Breast epithelium (tissue), 4 donors: ENCODE data around the gene CSH1. TPM values are rescaled to one million over a fixed set of nuclear protein-coding genes. Genes with fewer than 3 reads are reported as not detected.
A peak's percentile ranks its signal among the peaks of the same experiment; 100 is the strongest.
"Not testable (repeated sequence)": the region's sequence is repeated elsewhere in the genome, so short reads cannot be mapped to it uniquely, and the experiment has no call there.

Experiments used
- DNase-seq, 2 donors: peaks; one replicate each; pipeline ENCODE4 v3.0.0-alpha.2; 2019; ENCODE audit warnings: low spot score in 2 of 2
- H3K27ac ChIP-seq, 2 donors: fragments of 200-600 bp; sonication (generic) in 1 of 2; one replicate each; pipeline ENCODE4 v1.5.1; 2016 to 2019; ENCODE audit warnings: mild to moderate bottlenecking in 1 of 2
- H3K27me3 ChIP-seq, 2 donors: fragments of 200-600 bp; sonication (generic) in 1 of 2; one replicate each; pipeline versions ENCODE4 v1.5.1 to v1.6.0; 2017 to 2019; ENCODE audit warnings: control low read depth in 1 of 2, mild to moderate bottlenecking in 1 of 2
- H3K36me3 ChIP-seq: fragments of 200-600 bp; one replicate; pipeline ENCODE4 v1.5.1; 2019
- H3K4me1 ChIP-seq, 2 donors: fragments of 200-600 bp; sonication (generic); one replicate each; pipeline ENCODE4 v1.5.1; 2016 to 2019; ENCODE audit warnings: control low read depth in 1 of 2
- H3K4me3 ChIP-seq, 3 donors: fragments of 200-600 bp; sonication (generic); 1 replicate in 2 of 3; 2 replicates in 1 of 3; pipeline ENCODE4 v1.5.1; 2016 to 2019; ENCODE audit warnings: mild to moderate bottlenecking in 3 of 3, moderate library complexity in 2 of 3
- H3K9me3 ChIP-seq, 2 donors: fragments of 200-600 bp; sonication (generic) in 1 of 2; one replicate each; pipeline ENCODE4 v1.5.1; 2016 to 2019; ENCODE audit warnings: control low read depth in 1 of 2
- CTCF ChIP-seq, 3 donors: fragments of 450-650 bp; IDR thresholded peaks; one replicate each; pipeline ENCODE4 v1.5.1; 2016 to 2017; ENCODE audit warnings: antibody characterized with exemption in 3 of 3, mild to moderate bottlenecking in 3 of 3, moderate library complexity in 3 of 3
- intact Hi-C: fragments of 100-400 bp; cut with DNase I; formaldehyde crosslinking; loops from one replicate; pipeline ENCODE4 v1.15.1; 2023; ENCODE audit warnings: low total_unique reads
- total RNA-seq, 3 donors: library from RNA; depleted of rRNA; stranded (reverse); fragments of >200 nt; gene quantifications; one replicate each; pipeline ENCODE4 v1.1.0, GENCODE V29; 2016

CSH1 gene
- total RNA-seq, 3 donors from 2014 or later = not detected

- DNase-seq, H3K9me3 ChIP-seq, intact Hi-C loops, H3K27ac ChIP-seq, H3K4me1 ChIP-seq, H3K4me3 ChIP-seq, H3K27me3 ChIP-seq, H3K36me3 ChIP-seq: not testable (repeated sequence)
Observed at GRCh38 chr17:63898899-63899798, 2.8 kb upstream of the CSH1 start.

- H3K27me3 ChIP-seq, intact Hi-C loops, H3K9me3 ChIP-seq, H3K4me3 ChIP-seq, DNase-seq, H3K4me1 ChIP-seq, H3K27ac ChIP-seq, H3K36me3 ChIP-seq: not testable (repeated sequence)
Observed at GRCh38 chr17:63894821-63895220, 1.6 kb downstream of the CSH1 start.

GRCh38 chr17:63894021-63894420 is 2.4 kb downstream of the CSH1 start:
- H3K27me3 ChIP-seq, H3K4me3 ChIP-seq, intact Hi-C loops, H3K27ac ChIP-seq, H3K9me3 ChIP-seq, H3K4me1 ChIP-seq, DNase-seq, H3K36me3 ChIP-seq: not testable (repeated sequence)

- H3K36me3 ChIP-seq, DNase-seq, H3K27ac ChIP-seq, H3K4me1 ChIP-seq, H3K9me3 ChIP-seq, H3K27me3 ChIP-seq, intact Hi-C loops, H3K4me3 ChIP-seq: not testable (repeated sequence)
Observed at GRCh38 chr17:63892316-63893037, 3.9 kb downstream of the CSH1 start.

- H3K36me3 ChIP-seq, H3K27me3 ChIP-seq, H3K9me3 ChIP-seq, H3K4me1 ChIP-seq, H3K4me3 ChIP-seq, DNase-seq, H3K27ac ChIP-seq, intact Hi-C loops: not testable (repeated sequence)
- peak in 2 of 3 donors; percentile 15 to 18 for TF ChIP-seq CTCF (IDR thresholded peaks at IDR 0.05)
Observed at GRCh38 chr17:63889026-63889848, 7.1 kb downstream of the CSH1 start.

GRCh38 chr17:63885119-63885518 is 11.3 kb downstream of the CSH1 start:
- H3K4me3 ChIP-seq, H3K9me3 ChIP-seq, H3K27ac ChIP-seq, H3K4me1 ChIP-seq, DNase-seq, H3K27me3 ChIP-seq, intact Hi-C loops, H3K36me3 ChIP-seq: not testable (repeated sequence)

GRCh38 chr17:63882626-63883126 is 13.7 kb downstream of the CSH1 start:
- H3K4me1 ChIP-seq, H3K27me3 ChIP-seq, H3K36me3 ChIP-seq, H3K9me3 ChIP-seq, H3K27ac ChIP-seq, H3K4me3 ChIP-seq, DNase-seq, intact Hi-C loops: not testable (repeated sequence)
